DND-41 (cell line): Measurements from ENCODE around the gene DNAH3.

Source experiments
- ATAC-seq: fragments of 200-7000 bp; cut with Tn5 transposase; 3 replicates; pipeline ENCODE4 v1.9.1; 2021; ENCODE audit warnings: low read depth; ENCODE audit not compliant: insufficient read depth
- DNase-seq: peaks from one replicate; pipeline ENCODE4 v3.0.0-alpha.2; 2020
- H2AFZ ChIP-seq: 2 replicates; pipeline ENCODE4 v1.6.0; 2012; ENCODE audit warnings: low read depth, low read length
- H3K27ac ChIP-seq: 2 replicates; pipeline ENCODE4 v1.5.1; 2012; ENCODE audit warnings: low read length, inconsistent platforms
- H3K27me3 ChIP-seq: fragments of 200-600 bp; sonication (generic); 2 replicates; pipeline ENCODE4 v1.6.0; 2012; ENCODE audit warnings: low read length, mild to moderate bottlenecking, inconsistent platforms; ENCODE audit not compliant: insufficient read depth, poor library complexity
- H3K36me3 ChIP-seq: 2 replicates; pipeline ENCODE4 v1.5.1; 2012; ENCODE audit warnings: low read length, inconsistent platforms; ENCODE audit not compliant: insufficient read depth
- H3K4me1 ChIP-seq: 2 replicates; pipeline ENCODE4 v1.5.1; 2012; ENCODE audit warnings: mild to moderate bottlenecking, low read length; ENCODE audit not compliant: insufficient read depth
- H3K4me2 ChIP-seq: 2 replicates; pipeline ENCODE4 v1.6.0; 2012; ENCODE audit warnings: mild to moderate bottlenecking, moderate library complexity, low read length, inconsistent platforms; ENCODE audit not compliant: insufficient read depth
- H3K4me3 ChIP-seq, 2 experiments: fragments of 200-600 bp in 1 of 2; shearing (Covaris generic) in 1 of 2; 2 replicates each; pipeline ENCODE4 v1.5.1; 2012 to 2016; ENCODE audit warnings: inconsistent platforms in 2 of 2, low read length in 2 of 2, mild to moderate bottlenecking in 2 of 2, low read depth in 1 of 2, moderate library complexity in 1 of 2
- H3K79me2 ChIP-seq: 2 replicates; pipeline ENCODE4 v1.6.0; 2012; ENCODE audit warnings: low read length, inconsistent platforms; ENCODE audit not compliant: insufficient read depth
- H3K9ac ChIP-seq: 2 replicates; pipeline ENCODE4 v1.6.0; 2012; ENCODE audit warnings: low read depth, mild to moderate bottlenecking, inconsistent platforms, low read length, moderate library complexity
- H3K9me3 ChIP-seq: 2 replicates; pipeline ENCODE4 v1.5.1; 2012; ENCODE audit warnings: low read length, moderate library complexity, mild to moderate bottlenecking, inconsistent platforms; ENCODE audit not compliant: insufficient read depth, severe bottlenecking
- H4K20me1 ChIP-seq: 2 replicates; pipeline ENCODE4 v1.6.0; 2012; ENCODE audit warnings: low read length; ENCODE audit not compliant: insufficient read depth
- CTCF ChIP-seq: IDR thresholded peaks from 2 replicates; pipeline ENCODE4 v1.5.1; 2012; ENCODE audit warnings: borderline replicate concordance, low read length, moderate library complexity, mild to moderate bottlenecking; ENCODE audit not compliant: poor library complexity, severe bottlenecking; ENCODE audit errors: extremely low read depth
- EZH2 ChIP-seq: IDR thresholded peaks from 3 replicates; pipeline ENCODE4 v1.6.1; 2012; ENCODE audit warnings: borderline replicate concordance, low read depth, mild to moderate bottlenecking, moderate library complexity, low read length, inconsistent platforms; ENCODE audit not compliant: severe bottlenecking

DNAH3 gene

DNA sequence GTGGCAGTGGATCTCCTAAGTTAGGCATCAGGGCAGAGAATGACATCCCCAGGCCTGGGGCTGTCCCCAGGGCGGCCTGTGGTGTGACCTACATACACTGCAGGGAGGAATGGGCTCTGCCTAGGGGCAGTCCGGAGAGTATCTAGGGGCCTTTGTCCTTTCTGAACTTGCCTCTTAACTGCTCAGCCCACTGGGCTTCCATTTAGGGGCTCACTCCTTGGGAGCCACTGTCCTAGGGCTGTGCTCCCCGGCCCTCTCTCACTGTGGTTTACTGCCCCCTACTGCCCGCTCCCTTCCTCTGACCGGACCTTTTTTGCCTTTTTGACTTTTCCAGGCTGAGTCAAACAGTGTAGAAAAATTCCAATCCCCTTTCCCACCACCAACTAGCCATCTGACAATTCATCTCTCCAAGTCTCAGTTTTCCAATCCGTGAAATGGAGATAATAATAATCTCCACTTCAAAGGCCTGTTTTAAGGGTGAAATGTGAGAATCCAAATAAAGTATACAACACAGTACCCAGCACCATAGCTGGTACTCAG is 66.8 kb downstream of the DNAH3 start:
- Histone ChIP-seq H3K27me3 (peaks cover 5% of the 10 kb centered on the region), H3K36me3 (no peaks in the 10 kb centered on the region), H3K4me1 (no peaks in the 10 kb centered on the region), H3K79me2 (no peaks in the 10 kb centered on the region), H3K4me2 (no peak overlapping the region), H3K27ac (no peak overlapping the region), H3K9me3 (no peaks in the 10 kb centered on the region), H3K4me3 (no peak overlapping the region), H4K20me1 (no peaks in the 10 kb centered on the region), H2AFZ (no peak overlapping the region), H3K9ac (no peak overlapping the region)
- DNase-seq (peak; percentile 42), ATAC-seq (peak; percentile 75)
- TF ChIP-seq CTCF (peak; percentile 74), EZH2 (no peak)

- DNase-seq (no peak), ATAC-seq (no peak)
- H3K9ac ChIP-seq = no peak overlapping the region
- TF ChIP-seq CTCF = no peak
- H4K20me1 ChIP-seq = no peaks in the 10 kb centered on the region
- H3K79me2 ChIP-seq = no peaks in the 10 kb centered on the region
- no peak overlapping the region for H3K4me2 ChIP-seq
- no peak overlapping the region for H3K4me3 ChIP-seq
- no peaks in the 10 kb centered on the region for H3K36me3 ChIP-seq
- H3K27ac ChIP-seq = no peak overlapping the region
- no peak overlapping the region for H2AFZ ChIP-seq
- H3K27me3 ChIP-seq = no peaks in the 10 kb centered on the region
- H3K4me1 ChIP-seq = no peaks in the 10 kb centered on the region
- no peaks in the 10 kb centered on the region for H3K9me3 ChIP-seq
These were observed 69.3 kb downstream of the DNAH3 start for GRCh38 chr16:21081329-21081728.

GRCh38 chr16:21078563-21078962 is 72.1 kb downstream of the DNAH3 start:
- Histone ChIP-seq H4K20me1 (no peaks in the 10 kb centered on the region), H3K27ac (no peak overlapping the region), H3K36me3 (no peaks in the 10 kb centered on the region), H3K4me1 (no peaks in the 10 kb centered on the region), H3K79me2 (no peaks in the 10 kb centered on the region), H3K9me3 (no peaks in the 10 kb centered on the region), H3K9ac (no peak overlapping the region), H2AFZ (no peak overlapping the region), H3K27me3 (no peaks in the 10 kb centered on the region), H3K4me3 (no peak overlapping the region), H3K4me2 (no peak overlapping the region)
- DNase-seq (no peak), ATAC-seq (no peak)
- TF ChIP-seq CTCF (no peak), EZH2 (no peak)
